Esophagus muscularis mucosa (tissue), 4 donors: Measurements from ENCODE around the gene NTHL1. TPM values are rescaled to one million over a fixed set of nuclear protein-coding genes. Genes with fewer than 3 reads are reported as not detected.

Experiments used
- DNase-seq: peaks from one replicate; pipeline ENCODE4 v3.0.0-alpha.2; 2017; ENCODE audit errors: extremely low spot score
- H3K27ac ChIP-seq, 4 donors: fragments of 200-600 bp; sonication (generic); replicated peaks in 1 of 4; 1 replicate in 3 of 4; 2 replicates in 1 of 4; pipeline ENCODE4 v1.5.1; 2016 to 2019; ENCODE audit warnings: mild to moderate bottlenecking in 1 of 4
- H3K27me3 ChIP-seq, 4 donors: fragments of 200-600 bp; sonication (generic); one replicate each; pipeline versions ENCODE4 v1.5.1 to v1.6.0; 2016 to 2019
- H3K36me3 ChIP-seq, 4 donors: fragments of 200-600 bp; sonication (generic); one replicate each; pipeline ENCODE4 v1.5.1; 2016 to 2019
- H3K4me1 ChIP-seq, 4 donors: fragments of 200-600 bp; sonication (generic); one replicate each; pipeline ENCODE4 v1.5.1; 2016 to 2019
- H3K4me3 ChIP-seq, 4 donors: fragments of 200-600 bp; sonication (generic); 1 replicate in 2 of 4; 2 replicates in 2 of 4; pipeline ENCODE4 v1.5.1; 2016 to 2019; ENCODE audit warnings: mild to moderate bottlenecking in 4 of 4, moderate library complexity in 1 of 4
- H3K9me3 ChIP-seq, 4 donors: fragments of 200-600 bp; sonication (generic); 1 replicate in 3 of 4; 2 replicates in 1 of 4; pipeline ENCODE4 v1.5.1; 2016 to 2019
- EP300 ChIP-seq: sonication (generic); formaldehyde crosslinking; IDR thresholded peaks from one replicate; pipeline ENCODE4 v1.6.1; 2017; ENCODE audit warnings: antibody characterized with exemption
- POLR2A ChIP-seq: fragments of 450-650 bp; IDR thresholded peaks from one replicate; pipeline ENCODE4 v1.6.1; 2017; ENCODE audit warnings: antibody characterized with exemption, moderate library complexity, mild to moderate bottlenecking, low read depth
- POLR2AphosphoS5 ChIP-seq, 2 donors: sonication (generic); formaldehyde crosslinking; IDR thresholded peaks; one replicate each; pipeline ENCODE4 v1.6.1; 2017; ENCODE audit warnings: antibody characterized with exemption in 2 of 2
- WGBS: methylation state at CpG from one replicate; pipeline ENCODE4 v1.1.5; 2018; 5-methylcytosine and 5-hydroxymethylcytosine counted together
- intact Hi-C: fragments of 100-400 bp; cut with DNase I; formaldehyde crosslinking; loops from one replicate; pipeline ENCODE4 v1.15.1; 2023
- total RNA-seq, 4 donors: library from RNA; depleted of rRNA; stranded (reverse); fragments of >200 nt; gene quantifications; one replicate each; pipeline versions ENCODE4 v1.1.0 to v1.2.1, GENCODE V29; 2016
- TF ChIP-seq, protein P1 (sequence below), 3 experiments: fragments of 200-600 bp in 2 of 3; fragments of 450-650 bp in 1 of 3; sonication (generic) in 2 of 3; IDR thresholded peaks; one replicate each; pipeline ENCODE4 v1.5.1; 2017 to 2019; ENCODE audit warnings: antibody characterized with exemption in 3 of 3, mild to moderate bottlenecking in 2 of 3, moderate library complexity in 1 of 3

The NTHL1 gene
- total RNA-seq, 4 donors from 2014 or later: 11.8 to 25.2 (median 18.9) TPM

DNA sequence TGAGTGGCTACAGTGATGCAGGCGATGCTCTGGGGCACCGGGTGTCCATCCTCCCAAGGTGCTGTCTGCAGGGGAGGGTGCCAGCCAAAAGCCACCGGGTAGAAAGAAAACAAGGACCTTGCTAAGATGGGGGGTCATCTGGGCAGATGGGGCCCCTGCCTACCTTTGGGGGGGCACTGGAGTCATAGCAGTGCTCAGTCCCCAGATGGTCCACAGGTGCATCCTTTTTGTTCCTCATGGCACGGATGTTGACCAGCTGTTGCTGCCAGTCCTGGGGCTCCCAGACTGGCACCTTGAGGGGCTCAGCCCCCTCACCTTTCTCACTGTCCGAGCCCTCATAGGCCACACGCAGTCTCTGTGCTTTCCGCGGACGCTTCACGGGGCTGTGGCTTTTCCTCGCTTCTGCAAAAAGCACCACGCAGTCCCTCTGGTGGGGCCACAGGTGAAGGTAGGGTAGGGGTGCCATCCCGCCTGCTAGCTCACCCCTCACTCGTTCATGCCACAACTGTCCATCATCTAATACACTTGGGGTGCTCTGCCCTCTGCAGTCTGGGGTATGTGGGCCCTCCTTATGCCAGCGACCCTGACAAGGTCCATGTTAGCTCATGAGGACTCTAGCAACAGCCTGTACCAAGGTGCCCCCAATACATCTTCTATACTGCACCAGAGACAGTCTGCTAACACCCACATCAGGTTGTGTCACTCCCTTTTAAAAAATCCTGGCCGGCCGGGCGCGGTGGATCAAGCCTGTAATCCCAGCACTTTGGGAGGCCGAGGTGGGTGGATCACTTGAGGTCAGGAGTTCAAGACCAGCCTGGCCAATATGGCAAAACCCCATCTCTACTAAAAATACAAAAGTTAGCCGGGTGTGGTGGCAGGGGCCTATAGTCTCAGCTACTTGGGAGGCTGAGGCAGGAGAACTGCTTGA lies 1.4 kb downstream of the NTHL1 start:
- H3K4me1 ChIP-seq: peaks cover 58 to 72% (median 65%) of the 10 kb centered on the region in 4 donors
- peak overlapping the region in 3 of 4 donors; percentile 79 to 80 (median 80) for H3K27ac ChIP-seq
- H3K27me3 ChIP-seq: no peaks in the 10 kb centered on the region
- intact Hi-C loops: no loop called here
- H3K36me3 ChIP-seq: peaks cover 0 to 33% (median 14%) of the 10 kb centered on the region in 4 donors
- H3K9me3 ChIP-seq: no peaks in the 10 kb centered on the region
- peak overlapping the region; percentile 74 to 92 (median 88) for H3K4me3 ChIP-seq
- no peak for TF ChIP-seq POLR2AphosphoS5 (IDR thresholded peaks at IDR 0.05)
- TF ChIP-seq, protein P1, sequence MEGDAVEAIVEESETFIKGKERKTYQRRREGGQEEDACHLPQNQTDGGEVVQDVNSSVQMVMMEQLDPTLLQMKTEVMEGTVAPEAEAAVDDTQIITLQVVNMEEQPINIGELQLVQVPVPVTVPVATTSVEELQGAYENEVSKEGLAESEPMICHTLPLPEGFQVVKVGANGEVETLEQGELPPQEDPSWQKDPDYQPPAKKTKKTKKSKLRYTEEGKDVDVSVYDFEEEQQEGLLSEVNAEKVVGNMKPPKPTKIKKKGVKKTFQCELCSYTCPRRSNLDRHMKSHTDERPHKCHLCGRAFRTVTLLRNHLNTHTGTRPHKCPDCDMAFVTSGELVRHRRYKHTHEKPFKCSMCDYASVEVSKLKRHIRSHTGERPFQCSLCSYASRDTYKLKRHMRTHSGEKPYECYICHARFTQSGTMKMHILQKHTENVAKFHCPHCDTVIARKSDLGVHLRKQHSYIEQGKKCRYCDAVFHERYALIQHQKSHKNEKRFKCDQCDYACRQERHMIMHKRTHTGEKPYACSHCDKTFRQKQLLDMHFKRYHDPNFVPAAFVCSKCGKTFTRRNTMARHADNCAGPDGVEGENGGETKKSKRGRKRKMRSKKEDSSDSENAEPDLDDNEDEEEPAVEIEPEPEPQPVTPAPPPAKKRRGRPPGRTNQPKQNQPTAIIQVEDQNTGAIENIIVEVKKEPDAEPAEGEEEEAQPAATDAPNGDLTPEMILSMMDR (IDR thresholded peaks at IDR 0.05): no peak
- TF ChIP-seq EP300: no peak
- TF ChIP-seq POLR2A: no peak
- no peak for DNase-seq
- WGBS: 91% methylated on average over 20 of the region's 21 CpGs

DNA sequence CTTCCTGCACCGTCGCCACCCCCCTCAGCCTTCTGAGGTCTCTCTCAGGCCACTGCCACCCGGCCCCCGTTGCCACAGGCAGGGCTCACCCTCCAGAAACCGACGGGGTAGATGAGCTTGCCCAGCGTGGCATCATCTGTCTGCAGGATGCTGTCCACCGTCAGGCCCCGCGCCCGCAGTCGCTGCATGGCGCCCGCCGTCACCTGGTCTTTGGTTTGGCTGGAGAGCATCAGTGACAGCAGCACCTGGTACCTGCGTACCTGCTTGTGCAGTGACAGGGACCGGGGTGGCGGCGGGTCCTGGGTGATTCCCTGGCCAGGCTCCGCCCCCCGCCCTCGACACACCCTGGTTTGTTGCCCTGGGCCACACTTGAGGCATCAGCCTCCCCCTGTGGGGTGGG lies 3.1 kb downstream of the NTHL1 start:
- no peaks in the 10 kb centered on the region for H3K27me3 ChIP-seq
- TF ChIP-seq, protein P1 (IDR thresholded peaks at IDR 0.05): no peak
- TF ChIP-seq EP300 (no peak), POLR2AphosphoS5 (IDR thresholded peaks at IDR 0.05) (no peak), POLR2A (no peak)
- H3K4me1 ChIP-seq: peaks cover 72 to 87% (median 82%) of the 10 kb centered on the region in 4 donors
- no peak for DNase-seq
- H3K36me3 ChIP-seq: peaks cover 0 to 19% (median 2%) of the 10 kb centered on the region in 4 donors
- peak overlapping the region in 2 of 4 donors; percentile 4 to 15 for H3K27ac ChIP-seq
- H3K9me3 ChIP-seq: no peaks in the 10 kb centered on the region
- H3K4me3 ChIP-seq: no peak overlapping the region
- intact Hi-C loops: no loop called here
- no CpG with 5 or more reads among the region's 22 CpGs for WGBS

DNA sequence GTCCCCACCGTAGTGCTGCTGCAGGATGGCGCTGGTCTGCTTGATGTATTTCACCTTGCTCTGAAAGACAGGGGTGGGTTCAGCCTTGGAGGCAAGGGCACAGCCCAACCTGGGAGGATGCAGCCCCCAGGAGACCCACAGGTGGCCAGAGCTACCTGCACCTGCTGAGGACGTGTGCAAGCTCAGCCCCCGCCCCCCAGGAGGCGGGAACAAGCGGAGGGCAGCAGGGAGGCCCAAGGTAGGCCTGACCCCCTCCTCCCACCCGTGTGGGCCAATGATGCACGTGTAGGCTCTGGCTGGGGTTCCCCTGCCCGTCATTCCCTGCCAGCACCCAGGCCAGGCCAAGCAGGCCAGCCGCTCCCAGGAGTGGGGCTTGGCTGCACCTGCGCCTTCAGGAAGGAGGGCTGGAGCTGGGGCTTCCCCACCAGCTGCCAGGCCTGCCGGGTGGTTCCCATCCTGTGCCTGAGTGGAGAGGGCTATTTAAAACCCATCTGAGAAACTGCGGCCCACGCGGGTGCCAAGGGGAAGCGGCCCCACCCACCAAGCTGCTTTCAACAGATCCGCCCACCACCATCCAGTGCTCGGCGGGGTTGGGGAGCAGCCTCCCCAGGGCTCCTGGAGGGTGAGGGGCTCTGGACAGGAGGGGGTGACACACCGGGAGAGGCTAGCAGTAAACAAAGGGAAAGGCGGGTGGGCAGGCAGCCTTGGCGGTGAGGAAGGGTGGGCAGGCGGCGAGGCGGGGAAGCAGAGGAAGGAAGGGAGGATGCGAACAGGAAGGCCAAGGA lies 3.8 kb downstream of the NTHL1 start:
- H3K4me3 ChIP-seq: no peak overlapping the region
- 81% methylated on average over 12 of the region's 26 CpGs for WGBS

DNA sequence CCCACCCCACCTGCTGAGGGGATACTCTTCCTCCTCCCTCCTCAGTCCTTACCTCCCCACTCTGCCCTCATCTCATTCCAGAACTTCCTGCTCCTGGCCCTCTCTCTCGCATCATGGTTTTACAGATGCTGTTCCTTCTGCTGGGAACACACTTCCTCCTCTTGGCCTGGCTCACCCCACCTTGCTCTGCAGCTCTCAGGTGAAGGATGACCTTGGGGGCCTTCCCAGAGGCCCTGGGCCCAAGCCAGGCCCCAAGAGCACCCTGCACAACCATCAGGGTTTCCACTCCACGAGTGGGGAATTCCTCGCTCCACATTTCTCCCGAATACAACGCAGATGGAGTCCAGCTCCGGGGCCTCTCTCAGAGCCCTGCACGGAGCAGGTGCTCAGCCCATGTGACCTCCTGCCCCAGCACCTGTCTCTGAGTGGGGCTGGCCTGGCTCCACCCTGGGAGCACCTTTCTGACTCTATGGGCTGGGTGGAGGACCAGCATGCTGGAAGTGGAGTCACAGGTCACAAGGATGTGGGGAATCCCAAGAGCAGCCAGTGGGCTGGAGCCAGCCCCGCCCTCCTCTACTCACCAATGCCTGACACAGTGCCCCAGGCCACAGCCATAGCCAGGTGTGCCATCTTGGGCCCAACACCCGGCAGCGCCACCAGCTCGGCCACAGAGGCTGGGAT lies 4.5 kb downstream of the NTHL1 start:
- Histone ChIP-seq H3K9me3 (no peaks in the 10 kb centered on the region), H3K27me3 (no peaks in the 10 kb centered on the region), H3K4me3 (no peak overlapping the region), H3K4me1 (peaks cover 73 to 87% (median 82%) of the 10 kb centered on the region in 4 donors), H3K36me3 (peaks cover 0 to 20% (median 8%) of the 10 kb centered on the region in 4 donors), H3K27ac (peak overlapping the region in 1 of 4 donors; percentile 7)
- WGBS: 80% methylated on average over 10 of the region's 11 CpGs
- intact Hi-C loops: no loop called here
- no peak for DNase-seq
- TF ChIP-seq EP300: no peak
- TF ChIP-seq POLR2A: no peak
- TF ChIP-seq, protein P1 (IDR thresholded peaks at IDR 0.05): no peak
- TF ChIP-seq POLR2AphosphoS5 (IDR thresholded peaks at IDR 0.05): no peak

More for the DNA sequence above, 3.8 kb downstream of the NTHL1 start:
- Histone ChIP-seq H3K27ac (peak overlapping the region in 2 of 4 donors; percentile 4 to 15), H3K4me1 (peaks cover 72 to 87% (median 81%) of the 10 kb centered on the region in 4 donors), H3K27me3 (no peaks in the 10 kb centered on the region), H3K36me3 (peaks cover 0 to 19% (median 5%) of the 10 kb centered on the region in 4 donors), H3K9me3 (no peaks in the 10 kb centered on the region)
- intact Hi-C loops: no loop called here
- no peak for DNase-seq
- TF ChIP-seq POLR2AphosphoS5 (IDR thresholded peaks at IDR 0.05): peak in 1 of 2 donors; percentile 10
- no peak for TF ChIP-seq EP300
